Activated T-cell treated with anti-CD3 and anti-CD28 coated beads for 24 hours (primary cell): ENCODE measurements around the gene OXT.
"Not testable (repeated sequence)": the region's sequence is repeated elsewhere in the genome, so short reads cannot be mapped to it uniquely, and the experiment has no call there.

Experiments used
- DNase-seq: peaks from one replicate; pipeline ENCODE4 v3.0.0-alpha.2; 2020; ENCODE audit warnings: low read depth

OXT gene

GRCh38 chr20:3109350-3110302 is 38.2 kb downstream of the OXT start:
- no peak for DNase-seq

GRCh38 chr20:3111507-3111906 is 40.1 kb downstream of the OXT start:
- DNase-seq = no peak

GRCh38 chr20:3111995-3112394 is 40.6 kb downstream of the OXT start:
- no peak for DNase-seq

GRCh38 chr20:3115190-3116107 is 44.0 kb downstream of the OXT start:
- no peak for DNase-seq

GRCh38 chr20:3116341-3116740 is 44.9 kb downstream of the OXT start:
- DNase-seq = no peak

GRCh38 chr20:3117839-3118379 is 46.5 kb downstream of the OXT start:
- DNase-seq = not testable (repeated sequence)

- DNase-seq = no peak
Observed at GRCh38 chr20:3119044-3119443, 47.6 kb downstream of the OXT start.

GRCh38 chr20:3121271-3121911 is 50.0 kb downstream of the OXT start:
- DNase-seq = no peak
